GM21390 (cell line): ENCODE data around the gene VPS54.
"Not testable (repeated sequence)": the region's sequence is repeated elsewhere in the genome, so short reads cannot be mapped to it uniquely, and the experiment has no call there.

Experiments used
- ATAC-seq: cut with Tn5 transposase; IDR thresholded peaks from one replicate; pipeline ENCODE4 v1.9.1; 2021; ENCODE audit not compliant: unreplicated experiment

The VPS54 gene

GRCh38 chr2:63872571-63873328, 146.5 kb downstream of the VPS54 start:
- no peak for ATAC-seq

GRCh38 chr2:63871864-63872263, 147.4 kb downstream of the VPS54 start:
- no peak for ATAC-seq

GRCh38 chr2:63870679-63871078, 148.5 kb downstream of the VPS54 start:
- no peak for ATAC-seq

GRCh38 chr2:63866009-63866709, 153.1 kb downstream of the VPS54 start:
- ATAC-seq: peak; percentile 55

- ATAC-seq: no peak
Observed at GRCh38 chr2:63865159-63865799, 153.9 kb downstream of the VPS54 start.

GRCh38 chr2:63863707-63864106, 155.5 kb downstream of the VPS54 start:
- ATAC-seq: no peak

GRCh38 chr2:63862806-63863205, 156.4 kb downstream of the VPS54 start:
- no peak for ATAC-seq

GRCh38 chr2:63861220-63861822, 157.9 kb downstream of the VPS54 start:
- ATAC-seq: no peak

- no peak for ATAC-seq
Observed at GRCh38 chr2:63858291-63858690, 160.9 kb downstream of the VPS54 start.

- ATAC-seq: no peak
Observed at GRCh38 chr2:63856303-63856603, 163.0 kb downstream of the VPS54 start.

- no peak for ATAC-seq
Observed at GRCh38 chr2:63855418-63856302, 163.6 kb downstream of the VPS54 start.

- no peak for ATAC-seq
Observed at GRCh38 chr2:63853527-63854310, 165.5 kb downstream of the VPS54 start.

- ATAC-seq: no peak
Observed at GRCh38 chr2:63851691-63852311, 167.4 kb downstream of the VPS54 start.

GRCh38 chr2:63850649-63851048, 168.6 kb downstream of the VPS54 start:
- ATAC-seq: no peak

- ATAC-seq: no peak
Observed at GRCh38 chr2:63850204-63850571, 169.0 kb downstream of the VPS54 start.

- ATAC-seq: no peak
Observed at GRCh38 chr2:63849381-63850203, 169.6 kb downstream of the VPS54 start.

GRCh38 chr2:63847571-63847970, 171.7 kb downstream of the VPS54 start:
- not testable (repeated sequence) for ATAC-seq

- no peak for ATAC-seq
Observed at GRCh38 chr2:63846487-63846886, 172.7 kb downstream of the VPS54 start.

- ATAC-seq: no peak
Observed at GRCh38 chr2:63845866-63846265, 173.4 kb downstream of the VPS54 start.
